HG02642 (cell line): ENCODE data around the gene CUBN.

Experiments used
- ATAC-seq: cut with Tn5 transposase; IDR thresholded peaks from one replicate; pipeline ENCODE4 v1.9.1; 2021; ENCODE audit warnings: mild to moderate bottlenecking; ENCODE audit not compliant: unreplicated experiment, poor library complexity

CUBN gene

DNA sequence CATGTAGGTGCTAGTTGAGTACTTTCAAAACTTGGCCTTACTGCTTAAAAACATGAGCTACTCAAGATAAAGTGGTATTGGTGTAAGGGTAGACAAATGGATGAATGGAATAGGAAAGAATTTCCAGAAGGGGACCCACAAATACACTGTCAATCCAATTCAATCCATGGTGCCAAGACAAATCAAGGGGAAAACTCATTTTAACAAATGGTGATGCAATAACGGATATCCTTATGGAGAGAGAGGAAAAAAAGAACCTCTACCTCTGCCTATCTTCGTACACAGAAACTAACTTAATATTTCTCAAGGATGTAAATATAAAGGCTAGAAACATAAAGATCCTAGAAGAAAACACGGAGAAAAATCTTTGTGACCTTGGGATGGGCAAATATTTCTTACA, 188.5 kb downstream of the CUBN start:
- ATAC-seq = no peak

DNA sequence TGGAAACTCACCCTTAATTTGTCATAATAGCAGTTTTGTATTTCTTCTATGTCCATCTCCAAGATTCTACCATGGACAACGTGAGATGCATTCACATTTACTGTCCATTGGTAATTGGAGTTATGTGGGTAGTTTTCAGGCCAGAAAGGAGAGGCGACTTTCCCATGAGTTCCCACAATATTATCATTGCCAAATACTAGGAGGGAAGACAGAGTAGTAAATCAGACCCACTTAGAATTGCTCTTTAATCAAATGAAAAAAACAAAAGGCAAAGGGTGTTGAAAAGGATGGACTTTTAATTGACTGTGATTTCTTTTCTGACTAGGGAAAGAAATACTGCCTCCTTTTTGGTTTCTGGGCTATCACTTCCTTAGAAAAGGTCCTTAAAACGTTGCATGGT, 190.7 kb downstream of the CUBN start:
- no peak for ATAC-seq

DNA sequence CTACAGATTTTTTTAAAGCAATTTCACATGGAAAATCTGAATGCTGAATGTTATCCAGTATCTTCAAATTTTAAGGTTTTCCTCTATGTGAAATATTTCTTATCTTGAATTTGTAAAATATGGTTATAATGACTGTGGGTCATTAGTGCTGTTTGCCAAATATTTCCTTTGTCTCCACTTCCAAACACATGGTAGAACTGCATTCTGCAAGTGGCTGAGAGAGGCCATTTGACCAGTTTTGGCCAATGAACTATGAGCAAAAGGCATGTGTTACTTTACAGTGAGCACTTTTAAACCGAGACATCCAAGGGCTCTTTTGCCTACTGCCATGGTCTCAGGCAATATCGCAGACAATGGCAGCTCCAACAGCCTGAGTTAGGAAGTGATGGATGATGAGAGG, 195.2 kb downstream of the CUBN start:
- ATAC-seq = no peak

DNA sequence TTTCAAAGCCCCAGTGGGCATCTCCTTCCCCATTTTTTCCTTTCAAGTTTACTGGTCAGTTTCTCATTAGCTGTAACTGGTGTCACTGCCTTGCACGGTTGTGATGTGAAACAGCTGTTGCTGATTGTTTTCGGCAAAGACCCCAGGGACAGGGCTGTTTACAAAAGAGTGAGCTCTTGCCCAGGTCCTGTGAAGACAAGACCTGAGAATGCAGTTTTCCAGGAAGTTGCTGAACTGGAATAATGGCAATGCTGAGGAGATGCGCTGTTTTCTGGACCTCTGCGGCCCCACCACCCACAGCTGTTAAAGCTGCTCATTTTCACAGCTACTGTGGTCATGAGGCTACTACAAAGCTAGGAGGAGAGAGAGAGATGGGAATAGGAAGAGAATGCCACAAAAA, 195.8 kb downstream of the CUBN start:
- no peak for ATAC-seq

DNA sequence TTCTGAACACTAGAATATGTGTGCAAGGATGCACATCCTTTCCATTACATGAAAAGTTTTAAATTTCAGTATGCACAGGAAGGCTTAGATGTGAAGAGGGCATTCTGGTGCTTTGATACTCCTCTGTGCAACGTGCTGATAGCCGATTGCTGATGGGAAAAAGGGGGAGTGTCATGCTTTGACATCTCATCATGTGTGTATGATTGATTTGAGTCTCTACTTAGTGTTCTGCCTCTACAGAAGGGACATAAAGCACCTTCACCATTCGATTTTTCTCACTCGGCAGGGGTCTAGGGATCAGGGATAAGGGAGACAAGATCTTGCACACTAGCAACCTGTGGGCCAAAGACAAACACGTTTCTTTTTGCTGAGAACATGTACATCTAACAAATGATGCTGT, 197.7 kb downstream of the CUBN start:
- no peak for ATAC-seq

DNA sequence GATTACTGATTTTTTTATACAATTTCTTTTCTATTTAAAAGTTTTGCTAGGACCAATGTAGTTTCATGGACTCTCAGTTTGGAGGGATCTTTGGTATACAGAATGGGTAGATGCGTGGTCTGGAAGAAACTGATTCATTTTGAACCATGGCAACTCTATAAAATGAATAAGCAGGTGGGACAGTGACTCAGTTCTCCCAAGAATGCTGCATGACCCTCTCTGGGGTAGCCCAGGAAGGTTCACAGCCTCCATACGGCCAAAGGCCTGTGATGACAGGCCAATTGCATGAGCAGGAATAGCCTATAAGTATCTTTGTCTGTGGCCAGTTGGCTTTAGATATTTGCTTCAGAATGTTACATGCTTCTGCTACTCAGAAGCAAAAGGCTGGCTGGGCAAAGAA, 199.1 kb downstream of the CUBN start:
- no peak for ATAC-seq

DNA sequence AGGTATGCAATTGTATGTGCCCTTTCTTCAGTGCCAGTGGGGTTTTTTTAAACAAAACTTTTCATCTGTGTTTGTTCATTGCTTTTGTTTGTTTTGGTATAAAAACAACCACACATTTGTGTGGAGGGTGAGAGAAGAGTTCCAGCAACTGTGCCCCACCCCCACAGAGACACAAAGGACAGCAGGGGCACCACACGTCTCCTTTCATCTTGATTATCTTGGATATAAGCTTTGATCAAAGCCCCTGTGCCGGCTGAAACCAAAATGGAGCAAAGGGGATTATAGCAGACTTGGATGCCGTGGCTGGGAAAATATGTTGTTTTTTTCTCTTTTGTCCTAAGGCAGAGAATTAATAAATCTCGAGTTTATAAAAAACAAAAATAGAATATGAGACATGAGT, 200.5 kb downstream of the CUBN start:
- no peak for ATAC-seq

DNA sequence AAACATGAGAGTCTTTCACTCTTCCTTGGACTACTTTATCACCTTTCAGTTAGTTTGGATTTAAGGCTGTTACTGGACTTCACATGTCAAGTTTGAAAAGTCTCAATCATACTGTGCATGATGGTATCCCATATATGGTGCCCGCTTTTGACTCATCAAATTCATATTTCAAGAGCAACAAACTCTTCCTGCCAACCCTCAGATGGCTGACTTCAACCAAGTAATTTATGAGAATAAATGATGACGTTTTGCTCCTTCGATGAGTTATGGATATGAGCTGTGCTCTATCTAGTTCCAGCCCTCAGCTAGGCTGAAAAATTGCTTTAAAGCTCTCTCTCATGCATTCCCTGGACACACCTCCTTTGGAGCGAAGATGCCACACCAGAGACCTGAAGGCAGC, 202.1 kb downstream of the CUBN start:
- no peak for ATAC-seq

DNA sequence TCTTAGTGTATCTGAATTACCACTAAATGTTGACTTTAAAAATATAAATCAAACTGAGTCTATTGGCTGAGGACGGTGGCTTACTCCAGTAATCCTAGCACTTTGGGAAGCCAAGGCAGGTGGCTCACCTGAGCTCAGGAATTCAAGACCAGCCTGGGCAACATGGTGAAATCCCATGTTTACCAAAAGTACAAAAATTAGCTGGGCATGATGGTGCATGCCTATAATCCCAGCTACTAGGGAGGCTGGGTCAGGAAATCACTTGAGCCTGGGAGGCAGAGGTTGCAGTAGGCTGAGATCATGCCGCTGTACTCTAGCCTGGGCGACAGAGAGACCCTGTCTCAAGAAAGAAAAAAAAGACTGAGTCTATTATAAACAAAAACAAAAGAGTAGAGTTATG, 205.9 kb downstream of the CUBN start:
- ATAC-seq = no peak

DNA sequence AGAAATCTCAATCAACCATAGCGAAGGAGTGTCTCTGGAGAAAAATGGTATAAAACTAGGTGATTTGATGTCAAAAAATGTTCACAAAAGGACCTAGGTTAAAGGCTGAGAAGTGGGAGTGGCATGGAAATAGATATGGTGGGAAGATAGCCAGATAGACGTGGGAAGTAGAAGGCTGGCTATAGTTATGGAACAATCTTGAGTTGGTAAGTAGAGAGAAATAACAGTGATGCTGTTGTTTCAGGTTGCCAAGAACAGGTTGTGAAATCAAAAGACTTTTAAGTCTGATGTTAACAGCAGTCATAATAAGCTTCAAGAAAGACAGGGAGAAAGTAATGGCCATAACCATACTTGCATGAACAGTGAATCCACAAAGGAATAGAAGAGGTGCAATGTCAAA, 206.3 kb downstream of the CUBN start:
- ATAC-seq = no peak

DNA sequence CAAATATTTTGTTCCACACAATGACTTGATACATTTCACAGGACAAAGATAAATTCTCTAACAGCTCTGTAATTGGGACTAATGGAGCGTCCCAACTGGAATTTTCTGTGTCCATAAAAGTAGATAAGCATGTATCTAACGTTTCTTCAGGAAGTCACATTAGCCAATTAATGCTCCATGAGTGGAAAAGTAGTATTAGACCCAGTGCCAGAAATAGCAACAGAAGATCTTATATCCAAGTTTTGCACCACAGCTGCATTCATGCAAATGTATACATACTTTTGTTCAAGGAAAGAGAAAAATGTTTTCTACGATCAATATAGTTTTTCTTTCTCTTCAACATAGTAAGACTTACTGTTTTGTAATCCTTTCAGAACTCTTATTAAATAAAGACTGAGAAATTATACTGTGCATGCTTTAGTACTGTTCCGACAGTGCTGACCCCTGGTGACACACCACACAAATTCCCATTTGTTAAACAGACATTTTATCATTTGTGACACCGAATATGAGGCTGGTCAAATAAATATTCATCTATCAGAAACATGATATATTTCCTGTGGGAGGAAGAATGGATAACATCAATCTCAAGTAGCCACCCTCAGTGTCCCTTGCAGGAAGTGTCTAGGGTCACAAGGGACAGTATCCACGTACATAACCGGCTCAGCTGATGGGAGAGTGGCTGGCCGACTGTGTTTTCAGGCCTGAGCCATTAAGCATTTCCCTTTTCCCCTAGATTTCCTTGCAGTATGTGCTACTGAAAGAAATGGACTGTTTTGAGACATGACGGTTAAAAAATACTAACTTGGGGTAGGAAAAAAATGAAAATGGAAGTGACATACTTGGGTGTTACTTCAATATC, 210.3 kb downstream of the CUBN start:
- no peak for ATAC-seq

DNA sequence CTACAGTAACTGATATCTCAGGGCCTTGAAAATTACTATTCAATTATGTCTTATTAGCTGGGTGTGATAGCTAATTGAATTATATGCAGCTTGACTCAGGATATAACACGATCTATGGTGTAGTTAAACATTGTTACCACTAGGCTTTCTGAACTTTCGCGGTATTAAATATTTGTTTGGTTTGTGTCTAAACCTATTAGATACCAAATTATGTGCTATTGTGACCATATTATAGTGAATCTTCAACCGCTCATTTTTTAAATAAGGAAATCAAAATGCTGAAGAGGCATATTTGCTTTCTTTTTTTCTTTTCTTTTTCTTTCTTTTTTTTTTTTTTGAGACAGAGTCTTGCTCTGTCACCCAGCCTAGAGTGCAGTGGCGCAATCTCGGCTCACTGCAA, 213.1 kb downstream of the CUBN start:
- ATAC-seq = no peak

DNA sequence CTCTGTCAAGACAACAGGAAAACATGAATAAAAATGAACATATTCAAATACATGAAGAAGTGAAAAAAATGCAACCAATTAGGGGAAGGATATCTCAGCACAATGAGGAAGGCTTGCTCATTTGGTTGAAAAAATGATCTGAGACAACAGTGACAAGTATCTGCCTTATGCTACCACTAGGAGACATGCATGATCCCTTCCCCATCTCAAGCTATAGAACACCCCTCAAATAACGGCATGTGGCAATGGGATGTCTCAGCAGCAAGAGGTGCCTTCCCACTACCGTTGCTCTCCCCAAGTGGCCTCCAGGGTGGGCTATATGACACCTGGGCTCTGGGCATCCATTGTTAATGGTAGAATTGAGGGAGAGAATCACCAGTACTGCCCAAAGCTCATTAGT, 214.3 kb downstream of the CUBN start:
- ATAC-seq = no peak

DNA sequence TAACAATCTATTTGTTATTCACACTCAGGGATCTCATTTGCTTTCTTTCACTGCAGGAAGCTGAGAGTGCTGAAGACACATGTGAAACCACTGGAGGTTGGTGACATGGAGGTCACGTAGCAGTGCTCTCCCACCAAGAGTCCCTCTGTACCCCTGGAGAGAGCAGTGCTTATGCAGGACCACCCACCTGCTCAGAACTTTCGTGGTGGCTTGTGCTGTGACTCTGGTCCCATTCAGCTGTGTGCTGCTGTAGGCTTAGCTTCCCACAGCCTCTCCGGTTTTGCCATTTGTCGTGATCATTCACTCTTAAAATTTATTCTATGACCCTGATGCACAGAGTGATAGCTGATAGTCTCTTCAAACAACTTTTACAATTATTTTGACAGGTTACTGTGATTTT, 216.3 kb downstream of the CUBN start:
- ATAC-seq = no peak

DNA sequence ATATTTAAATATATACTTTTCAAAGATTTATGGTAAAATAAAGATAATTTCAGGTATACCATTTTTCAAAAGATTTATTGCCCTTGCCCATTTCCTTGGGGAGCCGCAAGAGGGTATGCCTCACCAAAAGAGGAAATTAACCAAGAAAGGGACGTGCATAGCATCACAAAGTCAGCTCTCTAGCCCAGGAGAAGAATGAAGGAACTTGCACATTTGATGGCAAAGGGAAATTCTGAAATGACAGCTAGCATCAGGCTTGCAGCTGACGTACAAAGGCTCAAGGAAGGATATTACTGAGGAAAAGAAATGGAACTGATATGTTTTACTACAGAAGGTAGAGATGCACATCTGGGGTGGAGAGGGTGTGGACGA, 218.8 kb downstream of the CUBN start:
- no peak for ATAC-seq

DNA sequence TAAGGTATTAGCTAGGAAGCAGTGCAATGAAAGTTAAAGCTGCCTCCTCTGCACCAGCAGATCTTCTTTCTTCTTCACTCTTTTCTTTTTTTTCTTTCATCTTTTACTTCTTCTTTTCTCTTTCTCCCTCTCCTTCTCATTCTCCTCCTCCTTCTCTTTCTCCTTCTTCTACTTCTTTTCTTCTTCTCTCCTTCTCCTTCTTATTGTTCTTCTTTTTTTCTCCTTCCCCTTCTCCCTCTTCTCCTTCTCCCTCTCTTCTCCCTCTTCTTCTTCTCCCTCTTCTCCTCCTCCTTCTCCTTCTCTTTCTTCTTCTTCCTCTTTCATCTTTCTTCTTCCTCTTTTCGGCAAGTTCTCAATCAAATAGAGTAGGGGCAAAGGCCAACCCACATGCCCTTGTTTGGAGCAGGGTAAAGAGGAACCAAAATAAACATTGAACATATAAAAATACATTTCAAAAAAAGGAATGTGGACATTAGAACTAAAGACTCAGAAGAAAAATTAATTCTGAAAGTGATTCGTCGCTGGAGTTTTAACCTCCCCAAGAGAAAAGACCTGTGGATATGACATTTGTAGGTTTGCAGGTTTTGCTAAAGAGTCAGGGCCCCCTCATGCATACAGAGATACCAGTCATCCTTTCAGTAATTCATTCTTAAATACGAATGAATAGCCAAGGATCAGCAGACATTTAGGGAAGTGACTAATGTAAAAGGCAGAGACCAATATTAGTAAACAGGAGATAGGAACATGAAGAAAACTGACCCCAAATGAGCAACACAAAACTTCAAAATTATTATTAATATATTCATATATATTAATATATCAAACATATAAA, 219.4 kb downstream of the CUBN start:
- no peak for ATAC-seq

DNA sequence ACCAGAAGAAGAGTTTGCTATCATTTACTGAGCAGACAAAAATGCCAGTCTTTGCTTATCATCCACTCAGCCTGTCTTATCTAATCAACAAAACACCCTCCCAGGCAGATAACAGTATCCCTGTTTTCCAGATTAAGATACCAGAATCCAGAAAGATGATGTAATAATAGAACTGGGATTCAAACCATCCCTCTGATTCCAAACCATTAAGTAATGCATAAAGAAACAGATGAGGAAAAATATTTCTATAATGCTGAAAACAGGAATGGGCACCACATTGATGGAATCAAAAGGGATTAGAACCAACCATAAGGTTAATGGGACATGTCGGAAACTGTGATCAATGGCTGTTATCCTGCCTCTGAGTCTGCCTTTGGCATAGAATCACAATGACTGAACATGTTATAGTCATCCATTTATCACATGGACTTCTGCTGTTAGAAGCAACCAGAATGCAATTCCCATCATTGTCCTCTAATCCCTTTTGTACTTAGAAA, 220.3 kb downstream of the CUBN start:
- no peak for ATAC-seq

DNA sequence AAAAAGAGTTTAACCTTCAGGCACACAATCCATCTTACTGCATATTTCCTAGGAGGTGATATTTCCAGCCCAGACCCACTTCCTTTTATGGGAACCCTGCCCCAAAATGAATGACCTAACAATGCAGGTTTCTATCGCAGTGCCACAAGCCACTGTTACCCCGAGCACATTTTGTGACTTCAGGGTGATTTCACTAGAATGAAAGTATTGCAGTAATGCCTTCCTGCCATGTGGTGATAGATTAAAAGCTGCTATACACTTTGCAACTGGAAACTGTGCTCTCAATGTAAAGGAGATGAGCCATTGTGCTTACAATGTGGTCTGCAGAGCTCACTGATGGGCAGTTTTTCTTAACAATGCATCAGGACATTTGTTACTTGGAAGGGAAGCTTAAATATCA, 221.9 kb downstream of the CUBN start:
- ATAC-seq = no peak

DNA sequence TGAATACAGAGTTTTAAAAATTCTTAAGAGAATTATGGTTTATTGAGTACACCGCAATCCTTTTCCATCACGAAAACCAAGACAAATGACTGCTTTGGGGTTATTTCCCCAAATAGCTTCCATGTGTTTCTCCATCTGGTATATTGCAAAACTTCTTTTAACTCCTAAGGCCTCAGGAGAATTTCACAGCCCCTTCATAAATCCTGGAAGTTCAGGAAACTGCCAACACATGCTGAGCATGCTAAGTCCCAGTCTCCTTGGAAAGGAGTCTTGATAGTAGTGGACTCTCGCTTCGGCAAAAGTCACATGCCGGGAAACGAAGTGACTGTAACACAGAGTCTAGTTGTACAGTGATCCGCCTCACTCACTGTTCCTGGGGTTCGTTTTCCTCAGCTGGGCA, 224.3 kb downstream of the CUBN start:
- ATAC-seq = no peak

DNA sequence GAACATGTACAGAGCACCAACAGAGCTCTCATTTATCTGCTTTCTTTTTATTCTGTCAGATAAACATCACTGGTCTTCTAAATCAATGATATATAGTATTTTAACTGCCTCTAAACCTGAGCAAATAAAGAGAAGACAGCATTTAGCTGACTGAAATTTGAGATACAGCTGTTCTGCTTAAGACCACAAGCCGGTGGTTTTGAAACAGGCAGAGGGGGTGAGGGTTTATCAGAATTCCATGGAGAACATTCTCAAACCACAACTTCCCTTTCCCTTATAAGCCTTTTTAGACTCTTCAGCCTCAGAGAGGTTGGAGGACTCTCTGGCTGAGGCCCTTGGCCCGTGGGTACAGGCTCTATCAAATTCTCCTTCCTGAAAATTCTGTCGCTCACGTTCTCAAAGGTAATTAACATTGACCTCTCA, 225.0 kb downstream of the CUBN start:
- ATAC-seq = no peak

DNA sequence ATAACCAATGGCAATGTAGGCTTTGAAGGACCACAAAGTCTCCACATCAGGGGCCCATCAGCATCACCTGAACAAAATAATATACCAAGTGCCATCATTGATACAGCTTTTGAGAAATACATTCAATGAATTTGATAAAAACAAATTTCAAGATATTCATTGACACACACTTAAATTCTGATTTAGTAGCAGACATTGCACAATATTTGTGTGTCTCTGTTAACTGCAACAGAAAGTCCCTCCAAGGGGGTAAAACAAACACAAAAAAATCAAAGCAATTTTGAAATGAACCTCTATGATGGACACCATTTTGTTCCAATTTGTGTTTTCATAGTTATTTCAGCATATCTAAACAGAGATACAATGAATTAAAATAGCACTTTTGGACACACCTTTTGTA, 225.6 kb downstream of the CUBN start:
- ATAC-seq = no peak

DNA sequence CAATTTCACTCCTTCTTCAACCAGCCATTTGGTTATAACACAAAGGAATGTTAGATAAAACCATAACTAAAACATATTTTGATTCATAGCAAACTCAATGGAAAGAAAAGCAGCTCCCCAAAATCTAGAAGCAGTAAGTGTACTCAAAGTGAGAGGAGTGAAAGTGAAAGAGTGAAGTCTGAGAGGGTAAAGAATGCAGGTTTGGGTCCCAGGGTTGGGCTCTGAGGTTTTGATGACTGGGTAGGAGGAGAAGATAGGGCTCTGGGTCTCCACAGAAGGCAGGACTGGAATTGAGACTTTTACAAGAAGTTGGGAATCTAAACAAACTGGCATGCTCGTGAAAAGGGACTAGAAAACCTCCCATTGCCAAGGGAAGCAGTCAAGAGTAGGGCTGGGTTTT, 227.0 kb downstream of the CUBN start:
- no peak for ATAC-seq
